Spinal cord (tissue), 10 donors: ENCODE measurements around the gene TEX9. TPM values are rescaled to one million over a fixed set of nuclear protein-coding genes. Genes with fewer than 3 reads are reported as not detected.
"Not testable (repeated sequence)": the region's sequence is repeated elsewhere in the genome, so short reads cannot be mapped to it uniquely, and the experiment has no call there.

Experiments used
- DNase-seq, 6 donors: peaks; one replicate each; pipeline versions ENCODE4 v3.0.0 to v3.0.0-alpha.2; 2013 to 2015; ENCODE audit warnings: low spot score in 6 of 6, low read depth in 4 of 6
- H3K27ac ChIP-seq: one replicate; pipeline ENCODE4 v1.5.1; 2013; ENCODE audit warnings: low read depth, low read length, control low read depth
- H3K27me3 ChIP-seq: one replicate; pipeline ENCODE4 v1.6.1; 2013; ENCODE audit warnings: low read length; ENCODE audit not compliant: control insufficient read depth, insufficient read depth
- H3K36me3 ChIP-seq: one replicate; pipeline ENCODE4 v1.6.1; 2013; ENCODE audit warnings: low read length; ENCODE audit not compliant: control insufficient read depth, insufficient read depth
- H3K4me1 ChIP-seq: one replicate; pipeline ENCODE4 v1.6.1; 2013; ENCODE audit warnings: low read length; ENCODE audit not compliant: control insufficient read depth, insufficient read depth
- H3K4me3 ChIP-seq: one replicate; pipeline ENCODE4 v1.5.1; 2013; ENCODE audit warnings: low read depth, low read length, control low read depth
- H3K9me3 ChIP-seq: one replicate; pipeline ENCODE4 v1.6.1; 2013; ENCODE audit warnings: low read length; ENCODE audit not compliant: control insufficient read depth, insufficient read depth
- WGBS: methylation state at CpG from one replicate; pipeline ENCODE4 v1.1.5; 2013; ENCODE audit warnings: missing lambda C conversion rate; ENCODE audit not compliant: insufficient coverage; 5-methylcytosine and 5-hydroxymethylcytosine counted together
- polyA plus RNA-seq, 2 donors: library from polyadenylated mRNA; unstranded; fragments of 120-200 nt; gene quantifications; one replicate each; pipeline ENCODE4 v1.2.1, GENCODE V29; 2013; ENCODE audit not compliant: insufficient read length in 2 of 2
- total RNA-seq, 2 donors: library from RNA; depleted of rRNA in 1 of 2; stranded (reverse); fragments of 120-200 nt in 1 of 2; fragments of >200 nt in 1 of 2; gene quantifications; one replicate each; pipeline versions ENCODE4 v1.2.3 to v1.2.4, GENCODE V29; 2013 to 2014
- donor health status: healthy.

The TEX9 gene
- total and polyA plus RNA-seq, 4 donors: 9.4 to 25.4 (median 20.0) TPM

GRCh38 chr15:56353740-56354139 is 11.5 kb upstream of the TEX9 start:
- peak in 1 of 6 donors; percentile 12 for DNase-seq
- Histone ChIP-seq H3K27me3 (no peaks in the 10 kb centered on the region), H3K9me3 (no peaks in the 10 kb centered on the region), H3K36me3 (no peaks in the 10 kb centered on the region), H3K4me1 (no peaks in the 10 kb centered on the region), H3K27ac (no peak overlapping the region), H3K4me3 (no peak overlapping the region)

- Histone ChIP-seq H3K27ac (no peak overlapping the region), H3K36me3 (no peaks in the 10 kb centered on the region), H3K27me3 (no peaks in the 10 kb centered on the region), H3K9me3 (no peaks in the 10 kb centered on the region), H3K4me3 (no peak overlapping the region), H3K4me1 (no peaks in the 10 kb centered on the region)
- 80% methylated on average over 1 of the region's 2 CpGs for WGBS
- DNase-seq: no peak
These were observed 8.6 kb upstream of the TEX9 start for GRCh38 chr15:56356616-56357015.

GRCh38 chr15:56358604-56359003 is 6.6 kb upstream of the TEX9 start:
- H3K4me1 ChIP-seq: no peaks in the 10 kb centered on the region
- no peaks in the 10 kb centered on the region for H3K27me3 ChIP-seq
- no peak for DNase-seq
- H3K36me3 ChIP-seq: no peaks in the 10 kb centered on the region
- H3K9me3 ChIP-seq: peaks cover 5% of the 10 kb centered on the region
- no peak overlapping the region for H3K4me3 ChIP-seq
- WGBS: no CpG with 5 or more reads among the region's 7 CpGs
- no peak overlapping the region for H3K27ac ChIP-seq

GRCh38 chr15:56361987-56362386 is 3.2 kb upstream of the TEX9 start:
- WGBS: no CpG with 5 or more reads among the region's 1 CpG
- no peak for DNase-seq
- no peaks in the 10 kb centered on the region for H3K4me1 ChIP-seq
- no peaks in the 10 kb centered on the region for H3K27me3 ChIP-seq
- H3K9me3 ChIP-seq: peaks cover 5% of the 10 kb centered on the region
- H3K27ac ChIP-seq: no peak overlapping the region
- no peaks in the 10 kb centered on the region for H3K36me3 ChIP-seq
- H3K4me3 ChIP-seq: no peak overlapping the region

GRCh38 chr15:56366211-56366610 is 985 bp downstream of the TEX9 start:
- 0% methylated on average over 1 of the region's 2 CpGs for WGBS
- H3K4me1 ChIP-seq: no peaks in the 10 kb centered on the region
- peak in 2 of 6 donors; percentile 2 to 14 for DNase-seq
- no peaks in the 10 kb centered on the region for H3K36me3 ChIP-seq
- H3K4me3 ChIP-seq: peak overlapping the region; percentile 78
- H3K27ac ChIP-seq: no peak overlapping the region
- peaks cover 5% of the 10 kb centered on the region for H3K9me3 ChIP-seq
- no peaks in the 10 kb centered on the region for H3K27me3 ChIP-seq

- no peak overlapping the region for H3K27ac ChIP-seq
- H3K36me3 ChIP-seq: no peaks in the 10 kb centered on the region
- no peaks in the 10 kb centered on the region for H3K4me1 ChIP-seq
- no peak for DNase-seq
- no peak overlapping the region for H3K4me3 ChIP-seq
- H3K27me3 ChIP-seq: no peaks in the 10 kb centered on the region
- no CpG with 5 or more reads among the region's 3 CpGs for WGBS
- no peaks in the 10 kb centered on the region for H3K9me3 ChIP-seq
These were observed 1.9 kb downstream of the TEX9 start for GRCh38 chr15:56367156-56367555.

- WGBS: 57% methylated on average over 2 of the region's 4 CpGs
- H3K9me3 ChIP-seq: no peaks in the 10 kb centered on the region
- no peaks in the 10 kb centered on the region for H3K36me3 ChIP-seq
- H3K4me3 ChIP-seq: no peak overlapping the region
- no peak overlapping the region for H3K27ac ChIP-seq
- DNase-seq: peak in 1 of 6 donors; percentile 24
- H3K4me1 ChIP-seq: no peaks in the 10 kb centered on the region
- no peaks in the 10 kb centered on the region for H3K27me3 ChIP-seq
These were observed 4.0 kb downstream of the TEX9 start for GRCh38 chr15:56369234-56369633.

GRCh38 chr15:56371495-56372147 is 6.4 kb downstream of the TEX9 start:
- H3K36me3 ChIP-seq: no peaks in the 10 kb centered on the region
- no peak for DNase-seq
- H3K4me3 ChIP-seq: no peak overlapping the region
- no peaks in the 10 kb centered on the region for H3K4me1 ChIP-seq
- no peaks in the 10 kb centered on the region for H3K9me3 ChIP-seq
- no CpG with 5 or more reads among the region's 2 CpGs for WGBS
- no peaks in the 10 kb centered on the region for H3K27me3 ChIP-seq
- no peak overlapping the region for H3K27ac ChIP-seq

GRCh38 chr15:56374693-56375092 is 9.5 kb downstream of the TEX9 start:
- not testable (repeated sequence) for H3K27ac ChIP-seq, H3K9me3 ChIP-seq, H3K27me3 ChIP-seq, H3K4me3 ChIP-seq, H3K36me3 ChIP-seq, DNase-seq, H3K4me1 ChIP-seq
- WGBS: no CpG with 5 or more reads among the region's 2 CpGs

GRCh38 chr15:56377822-56378221 is 12.6 kb downstream of the TEX9 start:
- H3K36me3 ChIP-seq, DNase-seq, H3K9me3 ChIP-seq, H3K4me3 ChIP-seq, H3K4me1 ChIP-seq, H3K27me3 ChIP-seq, H3K27ac ChIP-seq: not testable (repeated sequence)
- 100% methylated on average over 2 of the region's 2 CpGs for WGBS
